Stimulated activated CD4-positive, alpha-beta T cell treated with anti-CD3 and anti-CD28 coated beads, Interleukin-2, amount 100 ng/mL, for 48 hours (primary cell): ENCODE results near the gene ITGB8.

Experiments used
- DNase-seq, 2 donors: peaks; one replicate each; pipeline ENCODE4 v3.0.0-alpha.2; 2020

Gene ITGB8

DNA sequence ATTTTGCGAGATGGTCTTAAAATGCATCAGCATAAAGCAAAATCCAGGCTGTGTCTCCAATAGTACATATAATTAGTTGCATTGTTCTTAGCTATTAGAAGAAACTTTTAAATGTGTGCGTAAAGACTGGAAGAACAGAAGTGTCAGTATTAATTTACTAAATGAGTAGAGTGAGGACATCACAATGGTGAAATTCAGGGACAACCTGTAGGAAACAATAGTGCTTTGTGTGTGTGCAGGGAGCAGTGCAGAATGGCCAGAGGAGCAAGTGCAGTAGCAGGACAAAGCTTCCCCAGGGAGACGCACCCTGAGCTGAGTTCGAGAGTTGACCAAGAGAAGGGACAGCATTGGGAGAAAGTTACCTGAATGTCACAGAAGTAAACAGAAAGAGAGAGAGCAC is 13.7 kb downstream of the ITGB8 start:
- DNase-seq: no peak

DNA sequence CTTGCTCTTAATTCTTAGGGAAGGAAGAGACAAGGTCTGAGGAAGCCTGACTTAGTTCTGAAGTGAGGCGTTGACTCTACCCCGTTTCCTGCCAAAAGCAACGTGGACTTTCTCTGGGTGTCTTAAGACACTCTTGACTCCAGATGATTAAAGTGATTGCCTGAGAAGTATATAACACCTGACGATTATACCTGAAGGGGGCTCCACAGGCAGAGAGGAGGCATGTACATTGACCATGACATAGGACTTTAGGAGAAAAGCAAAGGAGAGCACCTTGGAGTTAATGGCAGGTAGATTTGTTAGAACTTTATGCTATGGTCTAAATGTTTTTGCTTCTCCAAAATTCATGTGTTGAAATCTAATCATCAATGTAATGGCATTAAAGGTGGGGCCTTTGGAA is 15.9 kb downstream of the ITGB8 start:
- DNase-seq: no peak

GRCh38 chr7:20347680-20348079 is 17.0 kb downstream of the ITGB8 start:
- DNase-seq: no peak

DNA sequence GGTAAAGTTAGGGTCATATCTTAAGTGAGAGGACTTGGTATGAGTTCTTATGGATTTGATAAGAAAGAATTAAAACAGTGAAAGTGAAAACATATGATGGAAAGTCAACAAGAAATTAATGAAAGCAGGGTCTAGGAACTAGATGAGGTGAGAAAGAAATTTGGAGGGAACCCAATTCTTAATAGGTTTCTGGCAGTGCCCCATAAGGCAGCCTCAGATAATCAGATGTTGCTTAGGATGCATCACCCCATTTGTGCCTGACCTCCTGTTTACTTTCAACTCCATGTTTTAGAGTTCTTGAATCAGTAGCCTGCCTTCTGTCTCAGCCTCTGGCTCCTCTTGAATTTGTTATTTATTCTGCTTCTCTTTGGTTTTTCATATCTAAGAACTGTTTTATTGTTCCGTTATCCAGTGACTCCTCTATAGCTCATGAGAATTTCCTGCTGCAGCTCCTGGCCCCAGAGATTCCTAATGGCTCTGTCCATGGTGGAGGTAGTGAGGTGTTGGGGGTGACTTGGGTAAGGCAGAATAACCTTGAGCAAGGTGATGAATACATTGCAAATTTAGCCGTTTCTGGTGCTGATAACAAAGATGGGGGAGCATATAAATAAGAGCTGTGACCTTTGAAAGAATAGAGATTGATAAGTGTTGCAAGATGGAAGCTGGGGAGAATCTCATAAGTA is 17.6 kb downstream of the ITGB8 start:
- no peak for DNase-seq

DNA sequence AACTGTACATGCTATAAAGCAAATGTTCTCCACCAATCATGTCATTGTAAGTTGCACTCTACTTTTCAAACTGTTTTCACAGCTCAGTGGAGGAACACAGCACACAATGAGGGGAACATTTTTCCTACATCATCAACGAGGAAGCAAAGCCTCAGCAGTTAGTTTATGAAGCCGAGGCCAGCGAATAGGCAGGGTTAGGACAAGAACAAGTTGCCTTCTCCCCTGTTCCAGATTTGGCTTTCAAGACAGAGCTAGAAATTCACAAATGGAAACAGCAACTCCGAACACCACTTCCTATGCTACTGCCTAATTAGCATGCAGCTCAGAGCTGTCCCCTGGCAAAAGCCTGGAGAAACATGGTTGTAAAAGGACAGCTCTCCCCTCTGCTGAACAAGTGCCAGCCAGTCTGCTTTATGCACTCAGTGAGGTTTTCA is 19.8 kb downstream of the ITGB8 start:
- DNase-seq: no peak

GRCh38 chr7:20350996-20351692 is 20.4 kb downstream of the ITGB8 start:
- DNase-seq: no peak

- DNase-seq: no peak
These were observed 21.2 kb downstream of the ITGB8 start for GRCh38 chr7:20351901-20352300.

DNA sequence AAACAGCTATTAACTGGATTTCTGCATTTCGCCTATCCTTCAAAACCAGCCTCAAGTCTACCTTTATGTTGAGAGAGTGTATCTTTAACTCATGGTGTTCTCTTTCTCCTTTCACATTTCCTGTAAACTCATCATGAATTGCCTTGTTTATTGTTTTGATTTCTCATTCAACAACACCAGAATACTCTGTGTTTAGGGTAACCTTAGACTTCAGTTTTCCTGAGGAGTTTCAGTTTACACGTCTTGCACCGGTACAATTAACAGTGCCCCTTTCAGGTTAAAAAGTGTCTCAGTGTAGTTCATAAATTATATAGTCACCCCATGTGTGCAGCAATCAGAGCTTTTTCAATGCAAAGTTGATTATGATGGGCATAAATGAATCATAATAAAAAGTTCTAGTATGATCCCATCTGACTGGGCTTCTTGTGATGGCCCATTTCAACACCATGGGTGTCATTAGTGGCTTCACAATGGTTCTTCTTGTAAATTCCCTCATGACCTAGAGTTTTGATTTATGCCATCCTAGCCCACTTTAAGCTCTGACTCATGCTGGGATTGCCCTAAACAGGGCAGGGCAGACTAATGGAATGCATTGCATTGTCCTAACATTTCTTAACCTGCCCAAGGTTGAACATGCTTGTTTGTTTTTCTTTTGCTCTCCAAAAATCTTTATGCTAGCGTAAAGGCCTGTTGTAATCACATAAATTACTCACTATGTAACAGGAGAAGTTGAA is 22.0 kb downstream of the ITGB8 start:
- no peak for DNase-seq

DNA sequence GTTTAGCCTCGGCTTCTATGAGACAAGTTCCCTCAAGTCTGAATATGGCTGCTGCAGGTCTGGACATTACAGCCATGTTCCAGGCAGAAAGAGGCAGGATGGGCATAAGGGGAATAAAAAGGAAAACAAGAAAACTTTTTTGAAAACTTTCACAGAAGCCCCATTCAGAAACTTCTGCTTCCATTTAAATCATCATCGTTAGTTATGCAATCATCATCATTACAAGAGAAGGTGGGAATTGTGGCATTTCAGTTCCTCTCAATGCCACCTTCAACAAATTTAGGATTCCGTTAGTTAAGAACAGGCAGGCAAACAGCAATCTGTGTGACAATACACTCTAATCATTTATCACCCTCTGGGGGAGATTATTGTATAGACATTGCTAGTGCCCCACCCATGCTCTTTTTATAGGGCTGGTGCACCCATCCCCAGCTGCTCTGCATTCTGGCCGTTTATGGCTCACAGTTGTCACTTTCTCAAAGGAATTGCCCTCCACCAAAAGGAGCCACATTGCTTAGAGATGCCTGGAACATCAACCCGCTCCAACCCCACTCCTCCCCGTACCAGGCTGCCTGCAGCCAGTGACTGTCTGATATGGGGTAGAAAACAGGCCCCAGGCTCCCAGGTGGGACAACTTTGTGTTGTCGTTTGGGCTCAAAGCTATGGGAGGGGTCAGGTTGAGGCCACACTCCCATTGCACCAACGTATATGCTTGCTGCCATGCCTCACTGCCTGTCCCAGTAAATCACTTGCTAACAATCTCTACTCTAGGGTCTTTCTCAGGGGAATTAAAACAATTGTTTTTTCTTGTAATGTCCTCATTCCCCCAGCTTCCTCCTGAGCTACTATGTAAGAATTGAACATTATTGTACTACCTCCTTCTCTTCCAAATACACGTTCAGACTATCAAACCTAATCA is 24.2 kb downstream of the ITGB8 start:
- no peak for DNase-seq

GRCh38 chr7:20358106-20358505 is 27.4 kb downstream of the ITGB8 start:
- DNase-seq: no peak

GRCh38 chr7:20358762-20359282 is 28.1 kb downstream of the ITGB8 start:
- DNase-seq: no peak

GRCh38 chr7:20359341-20359963 is 28.8 kb downstream of the ITGB8 start:
- DNase-seq: no peak

DNA sequence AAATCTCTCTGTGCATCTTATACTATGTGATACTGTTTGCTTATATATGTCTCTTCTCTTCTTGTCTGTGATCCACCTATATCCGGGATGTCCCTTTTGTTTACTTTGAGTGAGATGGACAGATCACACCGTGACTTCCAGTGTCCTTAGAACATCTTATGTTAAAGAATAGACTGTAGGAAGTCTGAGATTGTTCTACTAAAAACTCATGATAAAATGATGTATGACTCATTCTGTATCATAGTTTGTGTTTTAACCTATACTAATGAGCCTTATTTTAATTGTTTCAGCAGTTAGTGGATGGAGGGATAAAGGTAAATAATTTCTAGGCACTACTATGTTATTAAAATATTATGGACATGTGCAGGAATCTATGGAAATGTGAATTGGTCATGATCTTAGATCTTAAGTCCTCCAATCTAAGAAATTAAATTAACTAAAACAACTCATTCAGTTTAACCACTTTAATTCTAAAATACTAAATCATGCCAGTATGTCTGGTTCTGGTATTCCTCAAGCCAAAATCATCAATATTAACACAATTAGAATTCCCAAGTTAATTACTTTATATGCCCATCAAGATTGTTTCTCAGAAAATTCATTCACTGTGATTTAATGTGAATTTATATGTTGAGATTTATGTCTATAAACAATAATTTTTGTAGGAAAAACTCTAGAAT is 32.0 kb downstream of the ITGB8 start:
- DNase-seq: no peak

DNA sequence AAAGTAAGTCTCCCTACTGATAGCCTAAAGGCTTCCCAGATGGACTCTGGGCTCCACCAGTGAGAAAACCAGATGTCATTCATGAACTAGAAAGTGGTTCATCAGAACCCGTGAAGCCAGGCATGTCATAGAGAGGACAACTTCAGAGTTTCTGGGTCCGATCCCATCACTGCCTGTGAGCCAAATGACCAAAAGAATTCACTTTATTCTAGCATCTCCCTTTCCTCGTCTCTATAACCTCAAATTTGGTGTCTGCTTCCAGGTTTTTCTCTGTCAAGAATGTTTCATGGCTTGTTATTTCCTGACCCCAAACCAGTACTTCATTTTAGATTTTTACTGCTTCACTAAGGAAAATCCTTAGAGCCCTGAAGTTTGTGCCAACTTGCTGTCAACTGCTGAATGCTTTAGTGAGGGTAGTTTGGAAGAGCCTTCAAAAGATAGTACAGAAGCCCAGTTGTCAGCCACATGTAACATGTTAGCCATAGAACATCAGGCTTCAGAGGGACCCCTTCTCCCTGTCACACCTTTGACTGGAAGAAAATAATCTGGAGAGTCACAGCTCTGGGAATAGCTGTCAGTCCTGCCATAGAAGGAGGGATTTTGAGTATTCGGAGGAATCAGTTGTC is 34.0 kb downstream of the ITGB8 start:
- DNase-seq: no peak

DNA sequence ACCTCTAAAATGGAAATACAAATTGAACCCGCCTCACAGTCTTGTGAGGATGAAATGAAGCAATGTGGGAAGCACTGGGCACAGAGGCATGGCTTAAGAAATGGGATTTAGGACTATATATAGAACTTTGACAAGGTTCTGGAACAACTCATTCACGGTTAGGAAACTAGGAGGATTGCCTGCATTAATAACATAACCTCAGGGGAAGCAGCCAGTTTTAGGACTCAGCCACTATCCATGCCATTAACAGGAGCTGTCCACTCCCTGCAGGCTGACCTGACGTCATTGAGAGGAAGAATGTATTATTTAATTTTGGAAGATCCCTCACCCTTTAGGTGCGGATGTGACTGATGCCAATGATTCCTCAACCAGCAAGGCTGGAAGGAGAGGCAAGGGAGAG is 34.8 kb downstream of the ITGB8 start:
- no peak for DNase-seq

DNA sequence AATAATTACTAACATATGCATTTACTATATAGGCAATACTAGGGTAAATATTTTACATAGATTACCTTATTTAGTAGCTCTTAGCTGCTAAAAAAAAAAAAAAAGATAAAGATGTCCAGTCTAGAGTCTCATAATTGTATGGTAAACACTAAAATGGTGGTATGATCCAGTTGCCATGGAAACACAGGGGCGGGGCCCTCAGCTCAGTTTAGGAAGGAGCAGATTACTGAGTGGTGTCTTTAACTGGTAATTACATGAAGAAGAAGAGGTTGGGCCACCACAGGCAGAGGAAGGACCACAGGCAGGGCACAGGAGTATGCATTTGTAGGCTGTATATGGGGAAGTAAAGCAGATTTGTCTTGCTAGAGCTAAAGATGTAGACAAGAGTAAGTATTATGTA is 43.7 kb downstream of the ITGB8 start:
- DNase-seq: no peak

DNA sequence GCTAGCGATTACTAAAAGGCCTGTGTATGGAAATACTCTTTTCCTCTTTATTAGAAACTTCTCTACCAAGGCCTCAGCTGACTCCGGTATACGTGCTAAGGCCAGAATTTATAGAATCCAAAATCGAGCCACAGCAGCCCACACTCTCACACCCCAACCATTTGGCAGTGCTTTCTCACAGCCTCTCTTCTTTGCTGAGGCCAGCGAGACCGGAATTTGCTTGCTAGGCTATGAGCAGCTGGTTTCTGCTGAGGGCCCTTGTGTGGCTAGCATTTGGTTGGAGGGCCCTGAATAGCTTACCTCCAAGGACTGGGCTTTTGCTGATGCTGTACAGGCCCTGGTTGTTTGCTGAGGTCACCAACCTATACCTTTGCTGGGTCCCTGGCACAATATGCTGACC is 46.1 kb downstream of the ITGB8 start:
- DNase-seq: no peak

- no peak for DNase-seq
These were observed 50.8 kb downstream of the ITGB8 start for GRCh38 chr7:20381406-20382034.

GRCh38 chr7:20383351-20383750 is 52.7 kb downstream of the ITGB8 start:
- no peak for DNase-seq

DNA sequence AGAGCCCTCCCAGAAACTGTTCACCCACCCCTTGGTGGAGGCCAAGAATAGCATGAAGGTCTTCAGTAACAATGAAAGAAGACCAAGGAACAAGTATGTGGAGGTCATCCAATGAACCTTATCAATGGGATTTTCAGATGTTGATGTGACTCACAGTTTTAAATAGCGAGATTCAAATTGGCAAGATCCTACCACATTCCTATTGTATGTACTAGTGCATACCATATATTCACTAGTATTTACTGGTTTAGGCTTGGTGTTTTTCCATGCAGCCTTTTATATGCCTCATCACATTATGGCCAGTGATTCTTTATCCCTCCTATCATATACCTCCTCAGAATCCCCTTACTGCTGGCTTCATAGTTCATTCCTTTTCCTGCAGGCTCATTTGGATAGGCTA is 54.4 kb downstream of the ITGB8 start:
- no peak for DNase-seq

DNA sequence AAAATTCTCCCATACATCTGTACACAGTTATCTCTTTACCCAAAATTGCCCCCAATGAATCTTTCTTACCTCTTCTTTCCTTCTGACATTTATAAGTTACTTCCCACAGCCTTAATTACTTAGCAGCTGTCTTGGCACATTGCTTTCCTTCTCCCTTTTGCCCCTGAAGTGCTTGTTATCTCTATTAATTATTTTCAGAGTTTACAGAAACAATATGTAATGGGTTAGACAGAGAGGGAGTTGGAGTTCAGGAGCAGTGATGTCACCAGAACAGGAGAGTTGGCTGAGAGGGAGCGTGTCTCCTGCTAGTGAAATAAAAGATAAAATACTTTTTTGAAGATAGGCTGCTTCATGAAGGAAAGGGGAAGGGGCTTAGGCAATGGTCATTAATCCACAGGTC is 57.4 kb downstream of the ITGB8 start:
- no peak for DNase-seq
